H1 (cell line): ENCODE data around the gene KIAA0319L. TPM values are rescaled to one million over a fixed set of nuclear protein-coding genes. Genes with fewer than 3 reads are reported as not detected.

Experiments
- CEBPB ChIP-seq: IDR thresholded peaks from 2 replicates; pipeline ENCODE4 v1.6.1; 2012; ENCODE audit warnings: low read depth, low read length
- EP300 ChIP-seq, 2 experiments: IDR thresholded peaks; 1 replicate in 1 of 2; 2 replicates in 1 of 2; pipeline ENCODE4 v1.6.1; 2011 to 2012; ENCODE audit warnings: low read depth in 2 of 2, low read length in 2 of 2, mild to moderate bottlenecking in 2 of 2, borderline replicate concordance in 1 of 2, inconsistent platforms in 1 of 2, moderate library complexity in 1 of 2
- RFX5 ChIP-seq: IDR thresholded peaks from 2 replicates; pipeline ENCODE4 v1.6.1; 2011; ENCODE audit warnings: low read depth, low read length, improper control_type of control experiment, borderline replicate concordance
- polyA plus RNA-seq, 7 experiments: library from polyadenylated mRNA; depleted of rRNA in 3 of 7; stranded (reverse) in 5 of 7; unstranded in 2 of 7; fragments of >200 nt in 5 of 7; fragments of 200-250 nt in 2 of 7; gene quantifications; 1 replicate in 5 of 7; 2 replicates in 1 of 7; 4 replicates in 1 of 7; pipeline versions ENCODE4 v1.2.1 to v1.2.3, GENCODE V29; 2011 to 2013; ENCODE audit warnings: missing spikeins in 2 of 7, mixed read lengths in 2 of 7
- total RNA-seq: library from RNA; stranded (reverse); fragmentation: NEBNext Ultra II Directional; extraction: Animal tissue kit (Norgen Biotek cat#: 25700); gene quantifications from 2 replicates; pipeline ENCODE4 v1.2.1, GENCODE V29; 2021
- TF ChIP-seq, protein P1 (sequence below): fragments of 300-600 bp; sonication (generic); IDR thresholded peaks from 2 replicates; pipeline ENCODE4 v1.7.1; 2012; ENCODE audit warnings: low read length, moderate library complexity, mild to moderate bottlenecking, inconsistent platforms; ENCODE audit not compliant: insufficient replicate concordance

KIAA0319L gene
- total and polyA plus RNA-seq, 2 of the 8 experiments (the other 6 are each of a cell fraction or from before 2014, with no cell fraction given): 40.1 to 55.7 TPM

- TF ChIP-seq, protein P1, sequence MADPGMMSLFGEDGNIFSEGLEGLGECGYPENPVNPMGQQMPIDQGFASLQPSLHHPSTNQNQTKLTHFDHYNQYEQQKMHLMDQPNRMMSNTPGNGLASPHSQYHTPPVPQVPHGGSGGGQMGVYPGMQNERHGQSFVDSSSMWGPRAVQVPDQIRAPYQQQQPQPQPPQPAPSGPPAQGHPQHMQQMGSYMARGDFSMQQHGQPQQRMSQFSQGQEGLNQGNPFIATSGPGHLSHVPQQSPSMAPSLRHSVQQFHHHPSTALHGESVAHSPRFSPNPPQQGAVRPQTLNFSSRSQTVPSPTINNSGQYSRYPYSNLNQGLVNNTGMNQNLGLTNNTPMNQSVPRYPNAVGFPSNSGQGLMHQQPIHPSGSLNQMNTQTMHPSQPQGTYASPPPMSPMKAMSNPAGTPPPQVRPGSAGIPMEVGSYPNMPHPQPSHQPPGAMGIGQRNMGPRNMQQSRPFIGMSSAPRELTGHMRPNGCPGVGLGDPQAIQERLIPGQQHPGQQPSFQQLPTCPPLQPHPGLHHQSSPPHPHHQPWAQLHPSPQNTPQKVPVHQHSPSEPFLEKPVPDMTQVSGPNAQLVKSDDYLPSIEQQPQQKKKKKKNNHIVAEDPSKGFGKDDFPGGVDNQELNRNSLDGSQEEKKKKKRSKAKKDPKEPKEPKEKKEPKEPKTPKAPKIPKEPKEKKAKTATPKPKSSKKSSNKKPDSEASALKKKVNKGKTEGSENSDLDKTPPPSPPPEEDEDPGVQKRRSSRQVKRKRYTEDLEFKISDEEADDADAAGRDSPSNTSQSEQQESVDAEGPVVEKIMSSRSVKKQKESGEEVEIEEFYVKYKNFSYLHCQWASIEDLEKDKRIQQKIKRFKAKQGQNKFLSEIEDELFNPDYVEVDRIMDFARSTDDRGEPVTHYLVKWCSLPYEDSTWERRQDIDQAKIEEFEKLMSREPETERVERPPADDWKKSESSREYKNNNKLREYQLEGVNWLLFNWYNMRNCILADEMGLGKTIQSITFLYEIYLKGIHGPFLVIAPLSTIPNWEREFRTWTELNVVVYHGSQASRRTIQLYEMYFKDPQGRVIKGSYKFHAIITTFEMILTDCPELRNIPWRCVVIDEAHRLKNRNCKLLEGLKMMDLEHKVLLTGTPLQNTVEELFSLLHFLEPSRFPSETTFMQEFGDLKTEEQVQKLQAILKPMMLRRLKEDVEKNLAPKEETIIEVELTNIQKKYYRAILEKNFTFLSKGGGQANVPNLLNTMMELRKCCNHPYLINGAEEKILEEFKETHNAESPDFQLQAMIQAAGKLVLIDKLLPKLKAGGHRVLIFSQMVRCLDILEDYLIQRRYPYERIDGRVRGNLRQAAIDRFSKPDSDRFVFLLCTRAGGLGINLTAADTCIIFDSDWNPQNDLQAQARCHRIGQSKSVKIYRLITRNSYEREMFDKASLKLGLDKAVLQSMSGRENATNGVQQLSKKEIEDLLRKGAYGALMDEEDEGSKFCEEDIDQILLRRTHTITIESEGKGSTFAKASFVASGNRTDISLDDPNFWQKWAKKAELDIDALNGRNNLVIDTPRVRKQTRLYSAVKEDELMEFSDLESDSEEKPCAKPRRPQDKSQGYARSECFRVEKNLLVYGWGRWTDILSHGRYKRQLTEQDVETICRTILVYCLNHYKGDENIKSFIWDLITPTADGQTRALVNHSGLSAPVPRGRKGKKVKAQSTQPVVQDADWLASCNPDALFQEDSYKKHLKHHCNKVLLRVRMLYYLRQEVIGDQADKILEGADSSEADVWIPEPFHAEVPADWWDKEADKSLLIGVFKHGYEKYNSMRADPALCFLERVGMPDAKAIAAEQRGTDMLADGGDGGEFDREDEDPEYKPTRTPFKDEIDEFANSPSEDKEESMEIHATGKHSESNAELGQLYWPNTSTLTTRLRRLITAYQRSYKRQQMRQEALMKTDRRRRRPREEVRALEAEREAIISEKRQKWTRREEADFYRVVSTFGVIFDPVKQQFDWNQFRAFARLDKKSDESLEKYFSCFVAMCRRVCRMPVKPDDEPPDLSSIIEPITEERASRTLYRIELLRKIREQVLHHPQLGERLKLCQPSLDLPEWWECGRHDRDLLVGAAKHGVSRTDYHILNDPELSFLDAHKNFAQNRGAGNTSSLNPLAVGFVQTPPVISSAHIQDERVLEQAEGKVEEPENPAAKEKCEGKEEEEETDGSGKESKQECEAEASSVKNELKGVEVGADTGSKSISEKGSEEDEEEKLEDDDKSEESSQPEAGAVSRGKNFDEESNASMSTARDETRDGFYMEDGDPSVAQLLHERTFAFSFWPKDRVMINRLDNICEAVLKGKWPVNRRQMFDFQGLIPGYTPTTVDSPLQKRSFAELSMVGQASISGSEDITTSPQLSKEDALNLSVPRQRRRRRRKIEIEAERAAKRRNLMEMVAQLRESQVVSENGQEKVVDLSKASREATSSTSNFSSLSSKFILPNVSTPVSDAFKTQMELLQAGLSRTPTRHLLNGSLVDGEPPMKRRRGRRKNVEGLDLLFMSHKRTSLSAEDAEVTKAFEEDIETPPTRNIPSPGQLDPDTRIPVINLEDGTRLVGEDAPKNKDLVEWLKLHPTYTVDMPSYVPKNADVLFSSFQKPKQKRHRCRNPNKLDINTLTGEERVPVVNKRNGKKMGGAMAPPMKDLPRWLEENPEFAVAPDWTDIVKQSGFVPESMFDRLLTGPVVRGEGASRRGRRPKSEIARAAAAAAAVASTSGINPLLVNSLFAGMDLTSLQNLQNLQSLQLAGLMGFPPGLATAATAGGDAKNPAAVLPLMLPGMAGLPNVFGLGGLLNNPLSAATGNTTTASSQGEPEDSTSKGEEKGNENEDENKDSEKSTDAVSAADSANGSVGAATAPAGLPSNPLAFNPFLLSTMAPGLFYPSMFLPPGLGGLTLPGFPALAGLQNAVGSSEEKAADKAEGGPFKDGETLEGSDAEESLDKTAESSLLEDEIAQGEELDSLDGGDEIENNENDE: no peak
- TF ChIP-seq RFX5: no peak
- TF ChIP-seq EP300 (IDR thresholded peaks at IDR 0.05; ENCODE audit: borderline replicate concordance in 1 of 2, low read depth in 2 of 2, low read length in 2 of 2): no peak
- TF ChIP-seq CEBPB: no peak
Observed at GRCh38 chr1:35434703-35435102, 122.5 kb downstream of the KIAA0319L start (continued).
